HS-27A (cell line): ENCODE measurements around the gene SLC26A1.

ENCODE experiments used
- DNase-seq: peaks from one replicate; pipeline ENCODE4 v3.0.0-alpha.2; 2012; ENCODE audit warnings: low read depth, missing footprints

Gene SLC26A1

DNA sequence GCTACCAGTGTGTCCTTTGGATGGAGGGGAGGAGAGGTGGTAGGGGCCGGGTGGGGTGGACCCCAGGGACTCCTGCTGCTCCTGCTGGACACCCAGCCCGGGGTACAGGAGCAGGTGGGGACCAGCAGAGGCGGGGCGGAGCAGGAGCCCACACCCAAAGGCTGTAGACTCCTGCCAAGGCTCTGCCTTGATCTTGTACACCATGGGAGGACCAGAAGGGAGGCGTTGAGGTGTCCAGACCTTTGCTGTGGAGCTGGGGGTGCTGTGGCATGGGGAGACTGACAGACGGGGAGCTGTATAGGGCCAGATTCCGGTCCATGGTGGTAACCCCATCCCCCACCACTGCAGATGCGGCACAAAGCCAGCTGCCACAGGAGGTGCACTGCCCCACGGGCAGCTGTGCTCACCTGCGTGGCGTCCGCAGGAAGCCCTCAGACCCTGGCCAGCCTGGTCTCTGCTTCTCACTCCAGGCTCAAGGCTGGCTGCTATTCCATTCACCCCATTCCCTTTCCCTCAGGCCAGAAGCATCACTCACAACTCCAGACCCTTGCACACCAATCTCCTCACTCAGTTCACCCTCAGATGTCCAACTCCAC, 5.0 kb upstream of the SLC26A1 start:
- no peak for DNase-seq

GRCh38 chr4:997375-998071, 4.3 kb upstream of the SLC26A1 start:
- no peak for DNase-seq

- DNase-seq = no peak
These were observed 3.8 kb upstream of the SLC26A1 start for GRCh38 chr4:996997-997374.

GRCh38 chr4:996030-996996, 3.1 kb upstream of the SLC26A1 start:
- no peak for DNase-seq

DNA sequence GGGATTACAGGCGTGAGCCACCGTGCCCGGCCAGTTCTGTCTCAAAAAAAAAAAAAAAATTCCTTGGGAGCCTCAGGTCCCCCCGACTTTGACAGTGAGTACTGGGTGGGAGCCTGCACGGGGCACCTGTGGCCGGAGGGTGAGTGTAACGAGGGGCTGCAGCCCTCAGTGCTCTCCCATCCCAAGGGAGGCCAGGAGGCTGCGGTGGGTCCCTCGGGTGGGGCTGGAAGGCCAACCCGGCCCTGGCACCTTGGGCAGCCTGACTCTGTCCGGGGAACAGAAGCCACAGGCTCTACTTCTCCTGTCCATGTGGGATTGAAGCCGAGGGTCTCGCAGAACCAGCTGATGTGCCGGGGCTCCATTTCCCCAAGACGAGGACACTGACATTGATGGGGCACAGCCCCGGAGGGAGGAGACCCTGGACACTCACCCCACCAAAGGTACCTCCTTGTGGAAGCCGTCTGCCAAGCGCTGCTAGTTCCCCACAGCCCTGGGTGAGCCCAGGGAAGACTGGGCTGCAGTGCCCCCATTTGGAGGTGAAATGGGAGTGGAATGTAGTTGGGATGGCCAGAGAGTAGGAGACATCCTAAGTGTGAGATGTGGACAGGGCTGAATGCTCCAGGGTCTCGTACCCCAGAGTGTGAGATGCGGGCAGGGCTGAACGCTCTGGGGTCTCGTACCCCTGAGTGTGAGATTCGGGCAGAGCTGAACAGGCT, 2.3 kb upstream of the SLC26A1 start:
- DNase-seq = no peak

DNA sequence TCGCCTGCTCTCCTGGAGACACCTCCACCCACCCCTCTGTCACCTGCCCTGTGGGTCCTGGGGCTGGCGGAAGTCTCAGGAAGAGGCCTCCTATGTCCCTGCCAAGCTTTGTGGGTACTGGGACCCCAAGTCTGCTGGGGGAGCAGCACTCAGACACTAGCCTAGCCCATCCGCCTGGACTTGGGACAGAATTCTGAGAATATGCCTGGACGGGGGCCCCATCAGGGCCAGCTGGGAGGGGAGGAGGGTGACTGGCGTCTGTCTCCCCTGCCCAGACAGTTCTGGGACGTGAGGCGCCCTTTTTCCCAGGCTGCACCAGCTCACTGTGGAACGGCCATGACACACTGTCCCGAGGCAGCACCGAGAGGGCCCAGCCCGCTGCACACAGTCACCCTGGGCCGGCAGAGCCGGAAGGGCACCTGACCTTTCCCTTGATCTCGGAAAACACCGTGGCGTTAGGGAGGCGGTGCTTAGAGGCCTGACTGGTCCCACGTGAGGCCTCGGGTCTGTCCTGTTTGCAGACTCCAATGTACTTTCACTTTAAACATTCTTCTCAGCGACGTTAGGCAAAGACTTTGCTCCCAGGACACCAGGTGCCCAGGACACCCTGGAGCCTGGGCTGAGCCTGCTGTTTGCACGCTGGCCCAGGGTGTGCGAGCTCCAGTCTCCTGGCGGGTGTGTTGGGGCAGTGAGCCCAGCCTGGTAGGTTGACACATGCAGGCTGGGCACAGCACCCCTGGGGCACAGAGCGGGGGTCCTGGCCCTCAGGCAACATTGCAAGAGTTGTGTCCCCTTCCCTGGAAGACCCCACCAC, 700 bp downstream of the SLC26A1 start:
- no peak for DNase-seq

- no peak for DNase-seq
These were observed 1.5 kb downstream of the SLC26A1 start for GRCh38 chr4:991451-992296.

DNA sequence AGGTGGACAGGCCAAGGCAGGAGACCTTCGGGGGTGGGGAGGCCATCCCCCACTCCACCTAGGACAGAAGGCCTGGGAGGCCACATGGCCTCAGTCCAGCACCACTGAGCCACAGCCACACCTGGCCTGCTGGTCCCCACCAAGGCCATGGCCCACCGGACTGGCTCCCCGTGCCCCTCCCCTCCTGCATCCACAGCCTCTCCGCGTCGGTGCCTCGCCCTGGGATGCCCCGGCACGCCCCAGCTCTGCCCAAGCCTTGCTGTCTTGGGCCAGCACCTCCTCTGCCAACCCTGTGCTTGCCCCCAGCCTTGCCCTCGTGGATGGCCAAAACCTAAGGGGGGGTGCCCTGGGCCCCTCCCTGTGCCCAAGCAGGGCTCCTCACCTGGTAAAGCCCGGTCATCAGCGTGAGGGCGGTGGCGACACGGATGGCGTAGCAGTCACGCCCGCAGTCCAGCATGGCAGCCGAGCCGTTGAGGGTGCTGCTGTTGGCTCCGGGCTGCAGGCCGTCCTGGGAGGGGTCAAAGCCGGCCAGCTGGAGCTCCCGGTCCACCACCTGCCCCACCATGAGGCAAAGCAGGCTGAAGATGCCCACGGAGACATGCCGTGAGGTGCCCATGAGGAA, 2.3 kb downstream of the SLC26A1 start:
- no peak for DNase-seq

DNA sequence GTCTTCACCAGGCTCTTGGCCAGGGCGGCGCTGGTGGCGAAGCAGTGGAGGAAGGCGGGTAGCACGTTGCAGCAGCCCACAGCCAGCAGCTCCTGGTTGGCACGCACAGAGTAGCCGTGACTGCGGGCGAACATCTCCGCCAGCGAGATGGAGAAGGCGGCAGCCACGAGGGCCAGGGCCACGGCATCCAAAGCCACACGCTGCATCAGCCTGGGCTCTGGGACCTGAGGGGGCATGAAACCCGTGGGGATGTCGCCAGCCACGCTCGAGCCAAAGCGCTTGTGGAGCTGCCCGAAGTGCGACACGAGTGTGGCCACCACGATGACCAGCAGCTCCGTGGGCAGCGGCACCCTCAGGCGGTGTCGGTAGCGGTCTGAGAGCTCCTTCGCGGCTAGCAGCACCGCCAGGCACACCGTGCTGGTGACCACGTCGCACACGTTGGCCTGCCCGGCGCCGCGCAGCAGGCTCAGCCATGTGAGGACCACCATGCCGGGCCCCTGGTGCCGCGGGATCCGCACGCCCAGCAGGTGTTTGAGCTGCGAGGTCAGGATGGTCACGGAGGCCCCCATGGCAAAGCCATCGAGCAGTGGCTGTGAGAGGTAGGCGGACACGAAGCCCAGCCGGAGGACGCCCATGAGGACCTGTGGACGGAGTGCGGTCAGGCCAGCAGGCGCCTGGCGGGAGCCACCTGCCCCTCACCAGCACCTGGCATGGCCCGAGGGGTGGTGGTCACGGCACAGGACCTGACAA, 3.3 kb downstream of the SLC26A1 start:
- DNase-seq = no peak

- no peak for DNase-seq
These were observed 4.2 kb downstream of the SLC26A1 start for GRCh38 chr4:988726-989721.

GRCh38 chr4:987624-988513, 5.3 kb downstream of the SLC26A1 start:
- DNase-seq = no peak

GRCh38 chr4:986879-987623, 6.2 kb downstream of the SLC26A1 start, which contains the start of gene IDUA:
TSS of gene IDUA (plus strand) at chr4:987044. CDS start at chr4:987085, 41 bp downstream.
- DNase-seq = no peak

DNA sequence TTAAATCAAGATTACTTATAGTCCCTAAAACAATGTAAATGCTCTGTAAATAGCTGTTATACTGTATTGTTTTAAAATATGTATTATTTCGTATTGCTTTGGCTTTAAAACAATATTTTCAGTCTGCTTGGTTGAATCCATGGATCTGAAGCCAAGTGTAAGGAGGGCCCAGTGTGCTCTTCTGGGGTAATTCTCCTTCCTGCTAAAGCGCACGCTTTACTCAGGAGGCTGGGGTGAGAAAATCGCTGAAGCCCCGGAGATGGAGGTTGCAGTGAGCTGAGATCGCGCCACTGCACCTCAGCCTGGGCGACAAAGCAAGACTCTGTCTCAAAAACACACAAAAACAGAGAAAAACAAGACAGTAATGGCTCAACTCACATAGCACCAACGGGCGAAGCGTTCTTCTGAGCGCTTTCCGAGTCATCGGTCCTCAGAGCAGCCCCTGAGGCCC, 6.8 kb downstream of the SLC26A1 start:
- no peak for DNase-seq

DNA sequence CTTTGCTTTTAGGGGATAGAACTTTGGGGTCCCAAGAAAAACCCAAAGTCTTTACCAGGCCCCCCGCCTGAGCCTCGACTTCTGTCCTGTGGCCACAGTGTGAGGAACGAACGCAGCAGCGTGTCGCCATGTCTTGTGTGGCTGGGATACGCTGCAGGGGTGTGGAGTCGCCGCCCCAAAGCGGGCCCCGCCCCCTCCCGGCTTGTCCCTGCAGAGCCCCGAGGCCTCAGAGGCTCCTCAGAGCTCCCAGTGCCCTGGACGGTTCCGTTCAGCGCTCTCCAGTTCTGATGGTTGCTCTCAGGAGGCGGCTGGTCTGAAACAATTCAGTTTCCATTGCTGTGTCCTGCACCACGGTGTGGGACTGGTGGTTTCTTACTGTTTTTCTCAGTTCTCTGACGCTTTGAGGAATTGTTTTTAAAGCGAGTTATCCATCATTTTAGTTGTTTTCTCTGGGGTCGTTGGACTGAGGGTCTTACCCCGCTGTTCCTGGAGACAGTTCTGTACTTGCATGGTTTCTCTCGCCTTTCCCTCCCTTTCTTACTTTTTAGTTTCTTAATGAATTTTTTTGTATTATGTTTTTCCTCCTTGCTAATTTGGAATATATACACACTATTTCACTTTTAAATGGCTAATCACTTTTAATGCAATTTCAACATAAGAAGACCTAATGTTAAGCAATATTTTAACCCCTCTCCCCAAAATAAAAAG, 7.9 kb downstream of the SLC26A1 start:
- DNase-seq = no peak

DNA sequence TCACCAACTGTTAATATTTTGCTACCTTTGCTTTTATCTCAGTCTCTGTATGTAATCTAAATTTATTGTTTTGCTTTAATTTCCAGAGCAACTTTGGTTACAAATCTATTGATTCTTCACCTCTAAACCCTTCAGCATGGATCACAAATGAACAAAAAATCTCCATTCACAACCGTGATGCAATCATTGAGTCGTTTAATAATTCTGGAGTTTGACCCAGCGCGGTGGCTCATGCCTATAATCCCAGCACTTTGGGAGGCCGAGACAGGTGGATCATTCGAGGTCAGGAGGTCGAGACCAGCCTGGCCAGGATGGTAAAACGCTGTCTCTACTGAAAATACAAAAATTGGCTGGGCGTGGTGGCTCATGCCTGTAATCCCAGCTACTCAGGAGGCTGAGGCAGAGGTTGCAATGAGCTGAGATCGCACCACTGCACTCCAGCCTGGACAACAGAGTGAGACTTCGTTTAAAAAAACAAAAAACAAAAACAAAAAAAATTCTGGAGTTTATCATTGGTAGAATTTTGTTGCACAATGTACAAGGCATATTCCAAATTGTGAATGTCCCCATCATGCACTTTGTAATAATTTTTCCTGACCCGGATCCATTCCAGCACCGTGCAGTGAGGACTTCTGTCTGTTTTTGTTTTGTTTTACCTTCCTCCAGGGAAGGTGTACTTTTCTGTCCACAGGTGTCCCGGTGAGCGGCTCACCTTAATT, 8.7 kb downstream of the SLC26A1 start:
- no peak for DNase-seq
